Mononuclear cell (primary cell): ENCODE measurements around the gene MAGI1. TPM values are rescaled to one million over a fixed set of nuclear protein-coding genes. Genes with fewer than 3 reads are reported as not detected.

ENCODE experiments used
- H3K27me3 ChIP-seq: 2 replicates; pipeline ENCODE4 v1.6.0; 2011; ENCODE audit warnings: low read length, control low read depth; ENCODE audit not compliant: insufficient read depth
- H3K4me1 ChIP-seq: 2 replicates; pipeline ENCODE4 v1.5.1; 2011; ENCODE audit warnings: mild to moderate bottlenecking, low read length, control low read depth; ENCODE audit not compliant: insufficient read depth
- H3K4me3 ChIP-seq: 2 replicates; pipeline ENCODE4 v1.5.1; 2011; ENCODE audit warnings: mild to moderate bottlenecking, low read length, moderate library complexity
- H3K9me3 ChIP-seq: 2 replicates; pipeline ENCODE4 v1.5.1; 2011; ENCODE audit warnings: low read depth, mild to moderate bottlenecking, control low read depth, low read length
- total RNA-seq: library from RNA; depleted of rRNA; stranded (reverse); fragments of >200 nt; gene quantifications from one replicate; pipeline ENCODE4 v1.2.3, GENCODE V29; 2012

Gene MAGI1
- total RNA-seq, 1 donor: not detected

GRCh38 chr3:65438096-65438495 lies 600.6 kb downstream of the MAGI1 start:
- no peaks in the 10 kb centered on the region for H3K9me3 ChIP-seq
- no peak overlapping the region for H3K4me3 ChIP-seq

GRCh38 chr3:65436580-65436979 lies 602.1 kb downstream of the MAGI1 start:
- H3K9me3 ChIP-seq: no peaks in the 10 kb centered on the region
- H3K4me3 ChIP-seq: no peak overlapping the region
- H3K27me3 ChIP-seq: no peaks in the 10 kb centered on the region
- no peaks in the 10 kb centered on the region for H3K4me1 ChIP-seq

More at GRCh38 chr3:65438096-65438495, 600.6 kb downstream of the MAGI1 start:
- Histone ChIP-seq H3K27me3 (no peaks in the 10 kb centered on the region), H3K4me1 (no peaks in the 10 kb centered on the region)

- no peaks in the 10 kb centered on the region for H3K27me3 ChIP-seq
- H3K9me3 ChIP-seq: no peaks in the 10 kb centered on the region
- no peak overlapping the region for H3K4me3 ChIP-seq
- H3K4me1 ChIP-seq: no peaks in the 10 kb centered on the region
Observed at GRCh38 chr3:65433480-65433879, 605.2 kb downstream of the MAGI1 start.

DNA sequence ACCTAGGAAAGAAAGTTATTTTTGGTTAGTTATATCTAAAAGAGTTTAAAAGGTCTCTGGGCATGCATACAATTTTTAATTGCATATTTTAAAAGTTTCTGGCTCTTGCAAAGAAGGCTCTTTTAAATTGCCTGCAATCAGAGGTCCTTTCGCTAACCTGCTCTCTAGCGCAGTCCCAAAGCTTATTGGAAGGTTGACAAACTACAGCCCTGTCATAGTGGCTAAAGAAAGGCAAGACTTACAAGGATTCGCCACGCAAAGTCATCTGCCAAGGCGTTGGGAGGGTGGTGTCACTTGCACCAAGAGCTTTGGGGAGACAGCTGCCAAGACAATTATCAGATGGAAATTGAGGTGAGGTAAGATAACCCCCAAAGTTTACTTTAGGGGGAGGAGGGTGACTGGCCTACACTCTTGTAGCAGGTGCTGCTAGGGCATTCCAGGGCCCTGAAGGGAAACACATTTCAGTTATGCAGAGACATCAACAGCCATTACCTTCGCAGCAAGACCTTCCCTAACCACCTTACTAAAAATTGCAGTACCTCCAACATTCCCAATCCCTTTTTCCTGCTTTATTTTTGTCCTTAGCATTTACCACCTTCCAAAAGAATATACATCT lies 606.2 kb downstream of the MAGI1 start:
- no peaks in the 10 kb centered on the region for H3K4me1 ChIP-seq
- no peak overlapping the region for H3K4me3 ChIP-seq
- H3K27me3 ChIP-seq: no peaks in the 10 kb centered on the region
- H3K9me3 ChIP-seq: no peaks in the 10 kb centered on the region

DNA sequence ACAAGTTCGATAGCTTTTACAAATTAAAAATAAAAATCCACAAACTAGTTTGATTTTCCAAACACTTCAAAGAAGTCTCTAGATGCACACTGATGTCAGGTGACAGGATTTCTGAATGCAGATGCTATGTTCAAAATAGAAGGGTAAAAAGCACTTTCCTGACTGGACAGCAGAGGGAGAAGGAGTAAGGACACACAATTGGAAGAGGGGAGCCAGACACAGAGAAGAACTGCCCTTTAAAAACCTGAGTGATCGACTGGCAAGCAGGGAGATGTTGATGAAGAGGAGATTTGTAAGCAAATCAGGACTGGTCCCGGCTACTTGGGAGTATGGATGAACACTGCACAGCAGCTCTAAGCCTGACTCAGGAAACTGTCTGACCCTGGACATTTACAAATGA lies 612.8 kb downstream of the MAGI1 start:
- Histone ChIP-seq H3K4me1 (no peaks in the 10 kb centered on the region), H3K27me3 (no peaks in the 10 kb centered on the region), H3K9me3 (no peaks in the 10 kb centered on the region), H3K4me3 (no peak overlapping the region)

- H3K9me3 ChIP-seq: no peaks in the 10 kb centered on the region
- no peaks in the 10 kb centered on the region for H3K27me3 ChIP-seq
- no peak overlapping the region for H3K4me3 ChIP-seq
- H3K4me1 ChIP-seq: no peaks in the 10 kb centered on the region
Observed at GRCh38 chr3:65422154-65422553, 616.6 kb downstream of the MAGI1 start.

- Histone ChIP-seq H3K4me1 (no peaks in the 10 kb centered on the region), H3K4me3 (no peak overlapping the region), H3K9me3 (no peaks in the 10 kb centered on the region), H3K27me3 (no peaks in the 10 kb centered on the region)
Observed at GRCh38 chr3:65419233-65419632, 619.5 kb downstream of the MAGI1 start.

GRCh38 chr3:65413891-65414290 lies 624.8 kb downstream of the MAGI1 start:
- H3K27me3 ChIP-seq: no peaks in the 10 kb centered on the region
- H3K4me3 ChIP-seq: no peak overlapping the region
- H3K9me3 ChIP-seq: no peaks in the 10 kb centered on the region
- H3K4me1 ChIP-seq: no peaks in the 10 kb centered on the region

- H3K4me3 ChIP-seq: no peak overlapping the region
- no peaks in the 10 kb centered on the region for H3K27me3 ChIP-seq
- H3K9me3 ChIP-seq: no peaks in the 10 kb centered on the region
- H3K4me1 ChIP-seq: no peaks in the 10 kb centered on the region
Observed at GRCh38 chr3:65412588-65412987, 626.1 kb downstream of the MAGI1 start.

- Histone ChIP-seq H3K9me3 (no peaks in the 10 kb centered on the region), H3K4me1 (no peaks in the 10 kb centered on the region), H3K4me3 (no peak overlapping the region), H3K27me3 (no peaks in the 10 kb centered on the region)
Observed at GRCh38 chr3:65411367-65411766, 627.4 kb downstream of the MAGI1 start.

DNA sequence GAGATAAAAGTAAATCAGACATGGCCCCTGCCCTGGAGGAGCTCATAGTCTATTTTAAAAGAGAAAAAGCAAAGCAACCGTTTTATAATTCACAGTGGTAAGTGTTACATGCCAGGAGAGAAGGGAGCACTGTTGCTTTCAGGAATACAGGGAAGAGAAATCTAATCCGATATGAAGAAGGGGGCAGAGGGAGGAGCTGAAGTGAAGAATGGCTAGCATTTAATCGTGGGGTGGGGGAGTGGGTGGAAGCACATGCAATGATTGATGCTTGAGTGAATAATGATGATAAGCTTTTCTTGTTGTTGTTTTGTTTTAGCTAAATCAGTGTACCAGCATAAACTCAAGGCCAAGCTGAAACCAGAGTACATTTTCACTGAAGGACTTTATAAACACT lies 629.5 kb downstream of the MAGI1 start:
- Histone ChIP-seq H3K4me1 (no peaks in the 10 kb centered on the region), H3K27me3 (no peaks in the 10 kb centered on the region), H3K9me3 (no peaks in the 10 kb centered on the region), H3K4me3 (no peak overlapping the region)

DNA sequence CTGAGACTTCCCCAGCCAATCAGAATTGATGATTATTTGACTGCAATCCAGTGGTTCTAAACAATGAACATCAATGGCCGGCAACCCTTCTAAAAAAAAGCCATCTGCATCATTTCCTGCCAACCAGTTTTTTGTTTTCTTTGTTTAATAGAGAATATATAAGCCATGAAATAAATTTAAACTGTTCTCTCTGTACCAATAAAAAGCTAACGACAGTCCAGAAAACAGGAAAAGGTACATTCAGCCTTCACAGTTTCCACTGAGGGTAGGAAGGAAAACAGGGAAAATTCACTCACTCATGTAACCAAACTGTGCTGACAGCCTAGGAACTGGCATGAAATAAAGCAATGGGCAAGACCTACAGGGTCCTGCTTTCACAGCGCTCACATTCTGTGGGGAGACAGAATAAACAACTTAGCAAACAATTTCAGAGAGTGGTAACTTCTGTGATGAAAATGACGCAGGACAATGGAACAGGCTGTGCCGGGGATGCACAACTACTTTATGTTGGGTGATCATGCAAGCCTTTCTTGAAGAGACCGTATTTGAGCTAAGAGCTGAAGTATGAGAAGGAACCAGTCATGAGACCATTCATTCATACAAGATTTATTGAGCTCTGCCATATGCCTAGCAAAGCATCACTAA lies 630.1 kb downstream of the MAGI1 start:
- no peaks in the 10 kb centered on the region for H3K9me3 ChIP-seq
- H3K4me1 ChIP-seq: no peaks in the 10 kb centered on the region
- H3K27me3 ChIP-seq: no peaks in the 10 kb centered on the region
- no peak overlapping the region for H3K4me3 ChIP-seq

- Histone ChIP-seq H3K9me3 (no peaks in the 10 kb centered on the region), H3K4me3 (no peak overlapping the region), H3K4me1 (no peaks in the 10 kb centered on the region), H3K27me3 (no peaks in the 10 kb centered on the region)
Observed at GRCh38 chr3:65406470-65406869, 632.2 kb downstream of the MAGI1 start.

- Histone ChIP-seq H3K27me3 (no peaks in the 10 kb centered on the region), H3K4me1 (no peaks in the 10 kb centered on the region), H3K9me3 (no peaks in the 10 kb centered on the region), H3K4me3 (no peak overlapping the region)
Observed at GRCh38 chr3:65402597-65402996, 636.1 kb downstream of the MAGI1 start.

DNA sequence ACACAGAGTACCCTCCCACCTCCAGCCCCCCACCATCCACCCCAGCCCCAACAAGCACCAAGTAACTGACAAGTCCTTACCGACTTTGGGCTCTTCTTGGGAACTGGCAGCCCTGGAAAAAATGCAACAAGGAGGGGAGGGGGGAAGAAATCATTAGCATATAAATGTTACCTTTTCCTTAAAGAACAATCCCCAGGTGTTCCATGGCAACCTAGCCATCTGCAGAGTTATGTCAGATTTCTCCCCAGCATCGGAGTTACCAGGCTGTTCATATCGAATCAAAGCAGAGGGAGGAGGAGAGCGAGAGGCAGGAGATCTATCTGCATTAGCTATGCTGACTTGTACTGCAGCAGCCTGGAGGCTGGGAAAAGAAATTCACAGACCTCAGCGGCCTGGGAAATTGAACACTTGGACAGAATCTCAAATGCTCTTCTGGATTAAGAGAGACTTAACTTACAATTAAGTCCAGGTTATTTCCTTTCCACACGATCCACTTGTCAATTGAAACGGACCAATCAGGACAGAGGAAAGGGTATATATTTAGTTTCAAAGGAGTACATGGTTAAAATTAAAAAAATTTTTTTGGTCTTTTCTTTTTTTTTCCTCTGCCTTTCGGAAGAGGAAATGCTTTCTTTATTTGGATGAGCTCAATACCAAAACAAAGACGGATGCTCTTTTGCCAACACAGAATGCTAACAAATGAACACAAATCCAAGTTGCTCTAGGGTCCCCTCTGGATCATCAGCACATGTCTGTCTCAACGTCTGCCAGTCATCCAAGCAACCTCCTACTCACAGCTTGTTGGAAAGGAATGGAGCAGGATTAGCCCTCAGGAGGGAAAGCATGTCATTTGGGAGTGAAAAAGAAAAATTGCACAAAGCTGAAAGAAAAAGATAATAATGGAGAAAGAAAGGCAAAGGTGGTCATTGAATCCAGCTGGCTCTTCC lies 637.1 kb downstream of the MAGI1 start:
- H3K4me3 ChIP-seq: no peak overlapping the region
- no peaks in the 10 kb centered on the region for H3K9me3 ChIP-seq
- no peaks in the 10 kb centered on the region for H3K4me1 ChIP-seq
- H3K27me3 ChIP-seq: no peaks in the 10 kb centered on the region
